ENCODE measurements around the gene SH3BGR.

DNA sequence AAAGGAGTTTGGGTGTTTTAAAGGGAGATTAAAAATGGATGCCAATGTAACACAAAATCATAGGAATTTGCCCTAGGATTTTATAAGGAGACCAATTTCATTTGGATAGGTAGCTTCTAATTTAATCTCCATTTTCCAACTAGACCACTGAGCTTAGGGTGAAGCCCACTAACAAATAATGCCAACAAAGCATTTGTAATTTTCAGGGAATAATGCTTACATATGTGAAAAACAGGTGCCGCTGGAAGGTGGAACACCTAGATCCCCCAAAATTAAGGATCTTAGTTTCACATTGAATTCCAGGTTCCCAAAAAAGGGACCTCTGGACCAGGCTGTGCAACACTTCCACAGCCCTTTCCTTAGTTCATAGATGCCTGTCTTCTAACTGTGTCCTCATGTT lies 94.8 kb downstream of the SH3BGR start:
- TF ChIP-seq, protein P1, sequence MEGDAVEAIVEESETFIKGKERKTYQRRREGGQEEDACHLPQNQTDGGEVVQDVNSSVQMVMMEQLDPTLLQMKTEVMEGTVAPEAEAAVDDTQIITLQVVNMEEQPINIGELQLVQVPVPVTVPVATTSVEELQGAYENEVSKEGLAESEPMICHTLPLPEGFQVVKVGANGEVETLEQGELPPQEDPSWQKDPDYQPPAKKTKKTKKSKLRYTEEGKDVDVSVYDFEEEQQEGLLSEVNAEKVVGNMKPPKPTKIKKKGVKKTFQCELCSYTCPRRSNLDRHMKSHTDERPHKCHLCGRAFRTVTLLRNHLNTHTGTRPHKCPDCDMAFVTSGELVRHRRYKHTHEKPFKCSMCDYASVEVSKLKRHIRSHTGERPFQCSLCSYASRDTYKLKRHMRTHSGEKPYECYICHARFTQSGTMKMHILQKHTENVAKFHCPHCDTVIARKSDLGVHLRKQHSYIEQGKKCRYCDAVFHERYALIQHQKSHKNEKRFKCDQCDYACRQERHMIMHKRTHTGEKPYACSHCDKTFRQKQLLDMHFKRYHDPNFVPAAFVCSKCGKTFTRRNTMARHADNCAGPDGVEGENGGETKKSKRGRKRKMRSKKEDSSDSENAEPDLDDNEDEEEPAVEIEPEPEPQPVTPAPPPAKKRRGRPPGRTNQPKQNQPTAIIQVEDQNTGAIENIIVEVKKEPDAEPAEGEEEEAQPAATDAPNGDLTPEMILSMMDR (IDR thresholded peaks at IDR 0.05; ENCODE audit: low read depth, low read length, missing input control) = no peak
- no peak for TF ChIP-seq RAD21 (IDR thresholded peaks at IDR 0.05)

Measured in liver (tissue), 3 donors.